Mucosa of rectum (tissue), 2 donors: Measurements from ENCODE around the gene NSD2.

Experiments used
- H3K27ac ChIP-seq, 2 donors: one replicate each; pipeline ENCODE4 v1.7.0; 2013; ENCODE audit warnings: inconsistent platforms in 2 of 2, low read depth in 2 of 2, low read length in 2 of 2
- H3K27me3 ChIP-seq, 2 donors: one replicate each; pipeline ENCODE4 v1.7.0; 2013; ENCODE audit warnings: low read length in 2 of 2; ENCODE audit not compliant: control insufficient read depth in 2 of 2, insufficient read depth in 2 of 2
- H3K36me3 ChIP-seq, 2 donors: one replicate each; pipeline ENCODE4 v1.7.0; 2013; ENCODE audit warnings: low read length in 2 of 2; ENCODE audit not compliant: control insufficient read depth in 2 of 2, insufficient read depth in 2 of 2
- H3K4me1 ChIP-seq, 2 donors: one replicate each; pipeline ENCODE4 v1.7.0; 2013; ENCODE audit warnings: low read length in 2 of 2, mild to moderate bottlenecking in 1 of 2; ENCODE audit not compliant: control insufficient read depth in 2 of 2, insufficient read depth in 2 of 2
- H3K4me3 ChIP-seq, 2 donors: one replicate each; pipeline ENCODE4 v1.7.0; 2013; ENCODE audit warnings: low read length in 2 of 2
- H3K9ac ChIP-seq, 2 donors: one replicate each; pipeline ENCODE4 v1.7.0; 2013; ENCODE audit warnings: low read length in 2 of 2, low read depth in 1 of 2, mild to moderate bottlenecking in 1 of 2
- H3K9me3 ChIP-seq, 2 donors: one replicate each; pipeline ENCODE4 v1.7.0; 2013; ENCODE audit warnings: low read length in 2 of 2; ENCODE audit not compliant: control insufficient read depth in 2 of 2
- donor health status: healthy.
- donor health status: Normal muscosa, but diverticular disease.

The NSD2 gene

GRCh38 chr4:1870578-1871443 is at the start of gene NSD2:
Gene NSD2 (plus strand): TSS chr4:1871393. CDS start chr4:1900655, 29,262 bp downstream.
- Histone ChIP-seq H3K27me3 (no peaks in the 10 kb centered on the region), H3K27ac (peak within 1 kb of the TSS; percentile 100), H3K36me3 (no peaks in the 10 kb centered on the region), H3K4me3 (peak within 1 kb of the TSS; percentile 78 to 81), H3K4me1 (peaks cover 30 to 48% of the 10 kb centered on the region in 2 donors), H3K9ac (peak within 1 kb of the TSS; percentile 88 to 100), H3K9me3 (no peaks in the 10 kb centered on the region)

- Histone ChIP-seq H3K4me3 (no peak overlapping the region), H3K9ac (no peak overlapping the region), H3K36me3 (peaks cover 70 to 74% of the 10 kb centered on the region in 2 donors), H3K4me1 (no peaks in the 10 kb centered on the region), H3K27me3 (no peaks in the 10 kb centered on the region), H3K27ac (no peak overlapping the region), H3K9me3 (no peaks in the 10 kb centered on the region)
These were observed 49.3 kb upstream of the NSD2 start for GRCh38 chr4:1821679-1822567.

GRCh38 chr4:1822568-1823544 is 48.3 kb upstream of the NSD2 start:
- Histone ChIP-seq H3K27me3 (no peaks in the 10 kb centered on the region), H3K9me3 (no peaks in the 10 kb centered on the region), H3K27ac (no peak overlapping the region), H3K4me1 (no peaks in the 10 kb centered on the region), H3K4me3 (no peak overlapping the region), H3K9ac (no peak overlapping the region), H3K36me3 (peaks cover 67 to 69% of the 10 kb centered on the region in 2 donors)

GRCh38 chr4:1823545-1823932 is 47.7 kb upstream of the NSD2 start:
- Histone ChIP-seq H3K9me3 (no peaks in the 10 kb centered on the region), H3K36me3 (peaks cover 63 to 66% of the 10 kb centered on the region in 2 donors), H3K4me1 (no peaks in the 10 kb centered on the region), H3K4me3 (no peak overlapping the region), H3K27me3 (no peaks in the 10 kb centered on the region), H3K27ac (no peak overlapping the region), H3K9ac (no peak overlapping the region)

- no peaks in the 10 kb centered on the region for H3K9me3 ChIP-seq
These were observed 46.4 kb upstream of the NSD2 start for GRCh38 chr4:1824746-1825145.

GRCh38 chr4:1825326-1825725 is 45.9 kb upstream of the NSD2 start:
- no peak overlapping the region for H3K4me3 ChIP-seq
- no peak overlapping the region for H3K27ac ChIP-seq
- no peaks in the 10 kb centered on the region for H3K9me3 ChIP-seq
- H3K4me1 ChIP-seq, result no peaks in the 10 kb centered on the region
- H3K9ac ChIP-seq, result no peak overlapping the region
- H3K27me3 ChIP-seq, result no peaks in the 10 kb centered on the region
- peaks cover 53 to 62% of the 10 kb centered on the region in 2 donors for H3K36me3 ChIP-seq

More at GRCh38 chr4:1824746-1825145, 46.4 kb upstream of the NSD2 start:
- Histone ChIP-seq H3K4me3 (no peak overlapping the region), H3K9ac (no peak overlapping the region), H3K4me1 (no peaks in the 10 kb centered on the region), H3K27ac (no peak overlapping the region), H3K36me3 (peaks cover 57 to 59% of the 10 kb centered on the region in 2 donors), H3K27me3 (no peaks in the 10 kb centered on the region)

- no peaks in the 10 kb centered on the region for H3K9me3 ChIP-seq
- no peaks in the 10 kb centered on the region for H3K27me3 ChIP-seq
- peaks cover 61 to 70% of the 10 kb centered on the region in 2 donors for H3K36me3 ChIP-seq
- H3K4me1 ChIP-seq, result no peaks in the 10 kb centered on the region
- H3K4me3 ChIP-seq, result no peak overlapping the region
- no peak overlapping the region for H3K27ac ChIP-seq
- H3K9ac ChIP-seq, result no peak overlapping the region
These were observed 44.5 kb upstream of the NSD2 start for GRCh38 chr4:1826531-1827350.

GRCh38 chr4:1830234-1830633 is 41.0 kb upstream of the NSD2 start:
- no peaks in the 10 kb centered on the region for H3K9me3 ChIP-seq
- no peak overlapping the region for H3K9ac ChIP-seq
- no peak overlapping the region for H3K4me3 ChIP-seq
- H3K27ac ChIP-seq, result no peak overlapping the region
- no peaks in the 10 kb centered on the region for H3K4me1 ChIP-seq
- peaks cover 65 to 68% of the 10 kb centered on the region in 2 donors for H3K36me3 ChIP-seq
- no peaks in the 10 kb centered on the region for H3K27me3 ChIP-seq
